GM23338 (cell line): Measurements from ENCODE around the gene PTRH1. TPM values are rescaled to one million over a fixed set of nuclear protein-coding genes. Genes with fewer than 3 reads are reported as not detected.

Source experiments
- ATAC-seq: fragments of 200-7000 bp; cut with Tn5 transposase; 3 replicates; pipeline ENCODE4 v1.9.1; 2020
- DNase-seq: peaks from one replicate; pipeline ENCODE4 v3.0.0-alpha.2; 2015; ENCODE audit warnings: low spot score
- H2AFZ ChIP-seq: fragments of 200-600 bp; sonication (generic); 2 replicates; pipeline ENCODE4 v1.8.0; 2016; ENCODE audit warnings: antibody characterized with exemption, mild to moderate bottlenecking, moderate library complexity
- H3F3A ChIP-seq: fragments of 200-600 bp; sonication (generic); replicated peaks from 2 replicates; pipeline ENCODE4 v1.8.0; 2017; ENCODE audit warnings: antibody characterized with exemption, mixed run types, low read depth
- H3K27ac ChIP-seq: fragments of 200-600 bp; sonication (generic); 2 replicates; pipeline ENCODE4 v1.6.1; 2016; ENCODE audit warnings: low read depth
- H3K27me3 ChIP-seq: fragments of 200-600 bp; sonication (generic); 2 replicates; pipeline ENCODE4 v1.8.0; 2016; ENCODE audit warnings: mild to moderate bottlenecking, mixed run types, moderate library complexity; ENCODE audit not compliant: insufficient read depth
- H3K36me3 ChIP-seq: fragments of 200-600 bp; sonication (generic); 2 replicates; pipeline ENCODE4 v1.8.0; 2016; ENCODE audit warnings: mild to moderate bottlenecking; ENCODE audit not compliant: insufficient read depth
- H3K4me1 ChIP-seq: fragments of 200-600 bp; sonication (generic); 2 replicates; pipeline ENCODE4 v1.8.0; 2016; ENCODE audit warnings: mild to moderate bottlenecking, moderate library complexity; ENCODE audit not compliant: insufficient read depth
- H3K4me2 ChIP-seq: fragments of 200-600 bp; sonication (generic); 2 replicates; pipeline ENCODE4 v1.7.1; 2017; ENCODE audit warnings: mixed run types
- H3K4me3 ChIP-seq: fragments of 200-600 bp; sonication (generic); 2 replicates; pipeline ENCODE4 v1.6.1; 2016; ENCODE audit warnings: mixed run types
- H3K79me2 ChIP-seq: fragments of 200-600 bp; sonication (generic); replicated peaks from 2 replicates; pipeline ENCODE4 v1.8.0; 2017; ENCODE audit warnings: mild to moderate bottlenecking; ENCODE audit not compliant: insufficient read depth
- H3K9me2 ChIP-seq: fragments of 200-600 bp; sonication (generic); 2 replicates; pipeline ENCODE4 v1.8.0; 2017; ENCODE audit not compliant: insufficient read depth
- H4K20me1 ChIP-seq: fragments of 200-600 bp; sonication (generic); replicated peaks from 2 replicates; pipeline ENCODE4 v1.8.0; 2017; ENCODE audit warnings: mild to moderate bottlenecking; ENCODE audit not compliant: insufficient read depth
- H3K27ac Mint-ChIP-seq: 2 replicates; pipeline ENCODE4 v1.8.0; 2020; ENCODE audit warnings: inconsistent platforms, mild to moderate bottlenecking, moderate library complexity, mixed read lengths
- H3K27me3 Mint-ChIP-seq: 3 replicates; pipeline ENCODE4 v1.8.0; 2022; ENCODE audit warnings: low read depth, mild to moderate bottlenecking, moderate library complexity, mixed read lengths, inconsistent platforms; ENCODE audit not compliant: insufficient read depth, poor library complexity
- H3K36me3 Mint-ChIP-seq: 3 replicates; pipeline ENCODE4 v1.8.0; 2021; ENCODE audit warnings: low read depth, mild to moderate bottlenecking, inconsistent platforms, moderate library complexity, mixed read lengths
- H3K4me1 Mint-ChIP-seq: 3 replicates; pipeline ENCODE4 v1.8.0; 2020; ENCODE audit warnings: mild to moderate bottlenecking, inconsistent platforms, mixed read lengths
- H3K4me3 Mint-ChIP-seq: 3 replicates; pipeline ENCODE4 v1.8.0; 2021; ENCODE audit warnings: moderate library complexity, mild to moderate bottlenecking, inconsistent platforms, mixed read lengths
- H3K9me3 Mint-ChIP-seq: 3 replicates; pipeline ENCODE4 v1.8.0; 2020; ENCODE audit warnings: moderate library complexity, mild to moderate bottlenecking, inconsistent platforms, mixed read lengths
- CREB1 ChIP-seq: fragments of 250-450 bp; sonication (Bioruptor Pico); IDR thresholded peaks from 2 replicates; pipeline ENCODE4 v1.5.0; 2020; ENCODE audit warnings: low read depth, mild to moderate bottlenecking, moderate library complexity
- CTCF ChIP-seq, 2 experiments: fragments of 200-600 bp in 1 of 2; sonication (generic) in 1 of 2; conservative IDR thresholded peaks; 2 replicates each; pipeline versions ENCODE4 v1.5.1 to v1.6.1; 2016 to 2017; ENCODE audit warnings: antibody characterized with exemption in 2 of 2, low read depth in 2 of 2, mild to moderate bottlenecking in 2 of 2, moderate library complexity in 1 of 2
- ETS1 ChIP-seq: IDR thresholded peaks from 2 replicates; pipeline ENCODE4 v1.6.1; 2016; ENCODE audit warnings: antibody characterized with exemption
- EZH2 ChIP-seq: fragments of 200-600 bp; sonication (generic); IDR thresholded peaks from one replicate; pipeline ENCODE4 v1.8.0; 2017; ENCODE audit warnings: antibody characterized with exemption, mild to moderate bottlenecking, low read depth; ENCODE audit not compliant: unreplicated experiment
- EZH2phosphoT487 ChIP-seq: fragments of 200-600 bp; sonication (generic); IDR thresholded peaks from one replicate; pipeline ENCODE4 v1.8.1; 2018; ENCODE audit warnings: antibody characterized with exemption; ENCODE audit not compliant: unreplicated experiment
- JUNB ChIP-seq: IDR thresholded peaks from one replicate; pipeline ENCODE4 v1.6.1; 2016; ENCODE audit warnings: antibody characterized with exemption; ENCODE audit not compliant: unreplicated experiment
- NANOG ChIP-seq: IDR thresholded peaks from 2 replicates; pipeline ENCODE4 v1.6.1; 2016; ENCODE audit warnings: antibody characterized with exemption, borderline replicate concordance
- POLR2AphosphoS5 ChIP-seq: IDR thresholded peaks from 2 replicates; pipeline ENCODE4 v1.6.1; 2016; ENCODE audit warnings: antibody characterized with exemption, low read depth
- STAT1 ChIP-seq: IDR thresholded peaks from one replicate; pipeline ENCODE4 v1.6.1; 2016; ENCODE audit warnings: antibody characterized with exemption; ENCODE audit not compliant: unreplicated experiment
- ZNF114 ChIP-seq: fragments of 250-450 bp; sonication (Bioruptor Pico); IDR thresholded peaks from 2 replicates; pipeline ENCODE4 v1.5.0; 2020; ENCODE audit warnings: mild to moderate bottlenecking, moderate library complexity
- ZNF331 ChIP-seq: fragments of 250-450 bp; sonication (Bioruptor Pico); IDR thresholded peaks from 2 replicates; pipeline ENCODE4 v1.5.0; 2020; ENCODE audit warnings: low read depth, mild to moderate bottlenecking, moderate library complexity
- ZNF462 ChIP-seq: fragments of 250-450 bp; sonication (Bioruptor Pico); IDR thresholded peaks from 2 replicates; pipeline ENCODE4 v1.5.0; 2020; ENCODE audit warnings: mild to moderate bottlenecking, moderate library complexity
- polyA plus RNA-seq: library from polyadenylated mRNA; unstranded; fragments of >200 nt; fragmentation: Nextera tagmentation; extraction: Ambion mirVana; gene quantifications from 2 replicates; pipeline ENCODE4 v1.2.1, GENCODE V29; 2016
- total RNA-seq: library from RNA; depleted of rRNA; stranded (reverse); fragments of >200 nt; shearing (Covaris generic); gene quantifications from 2 replicates; pipeline ENCODE4 v1.2.3, GENCODE V29; 2014
- TF ChIP-seq, protein P1 (sequence below): IDR thresholded peaks from one replicate; pipeline ENCODE4 v1.6.1; 2018; ENCODE audit warnings: antibody characterized with exemption; ENCODE audit not compliant: unreplicated experiment

PTRH1 gene
- total and polyA plus RNA-seq, 2 experiments from 2014 or later: 15.1 to 18.6 TPM

GRCh38 chr9:127683723-127684122, 31.7 kb downstream of the PTRH1 start:
- Mint-ChIP-seq H3K27ac (no peak overlapping the region), H3K4me3 (no peak overlapping the region), H3K36me3 (peaks cover 29% of the 10 kb centered on the region), H3K4me1 (no peaks in the 10 kb centered on the region), H3K27me3 (peaks cover 2% of the 10 kb centered on the region), H3K9me3 (no peaks in the 10 kb centered on the region)
- Histone ChIP-seq H3K4me2 (no peak overlapping the region), H3K4me3 (no peak overlapping the region), H3K27ac (no peak overlapping the region), H4K20me1 (no peaks in the 10 kb centered on the region), H3K27me3 (no peaks in the 10 kb centered on the region), H3K36me3 (peaks cover 5% of the 10 kb centered on the region; the same call in 1 of the 2 replicates), H3F3A (no peaks in the 10 kb centered on the region), H3K79me2 (no peaks in the 10 kb centered on the region), H2AFZ (no peak overlapping the region), H3K9me2 (peaks cover 3% of the 10 kb centered on the region; the same call in 1 of the 2 replicates), H3K4me1 (no peaks in the 10 kb centered on the region)
- DNase-seq (no peak), ATAC-seq (no peak)
- TF ChIP-seq JUNB (no peak), POLR2AphosphoS5 (no peak), ZNF331 (CRISPR knock-in tag) (no peak), ZNF114 (CRISPR knock-in tag) (no peak), CREB1 (CRISPR knock-in tag) (no peak), EZH2phosphoT487 (no peak), STAT1 (no peak), NANOG (no peak), ZNF462 (CRISPR knock-in tag) (no peak), ETS1 (no peak), CTCF (conservative IDR thresholded peaks at IDR 0.05; ENCODE audit: low read depth in 2 of 2) (no peak), EZH2 (no peak)
- TF ChIP-seq, protein P1, sequence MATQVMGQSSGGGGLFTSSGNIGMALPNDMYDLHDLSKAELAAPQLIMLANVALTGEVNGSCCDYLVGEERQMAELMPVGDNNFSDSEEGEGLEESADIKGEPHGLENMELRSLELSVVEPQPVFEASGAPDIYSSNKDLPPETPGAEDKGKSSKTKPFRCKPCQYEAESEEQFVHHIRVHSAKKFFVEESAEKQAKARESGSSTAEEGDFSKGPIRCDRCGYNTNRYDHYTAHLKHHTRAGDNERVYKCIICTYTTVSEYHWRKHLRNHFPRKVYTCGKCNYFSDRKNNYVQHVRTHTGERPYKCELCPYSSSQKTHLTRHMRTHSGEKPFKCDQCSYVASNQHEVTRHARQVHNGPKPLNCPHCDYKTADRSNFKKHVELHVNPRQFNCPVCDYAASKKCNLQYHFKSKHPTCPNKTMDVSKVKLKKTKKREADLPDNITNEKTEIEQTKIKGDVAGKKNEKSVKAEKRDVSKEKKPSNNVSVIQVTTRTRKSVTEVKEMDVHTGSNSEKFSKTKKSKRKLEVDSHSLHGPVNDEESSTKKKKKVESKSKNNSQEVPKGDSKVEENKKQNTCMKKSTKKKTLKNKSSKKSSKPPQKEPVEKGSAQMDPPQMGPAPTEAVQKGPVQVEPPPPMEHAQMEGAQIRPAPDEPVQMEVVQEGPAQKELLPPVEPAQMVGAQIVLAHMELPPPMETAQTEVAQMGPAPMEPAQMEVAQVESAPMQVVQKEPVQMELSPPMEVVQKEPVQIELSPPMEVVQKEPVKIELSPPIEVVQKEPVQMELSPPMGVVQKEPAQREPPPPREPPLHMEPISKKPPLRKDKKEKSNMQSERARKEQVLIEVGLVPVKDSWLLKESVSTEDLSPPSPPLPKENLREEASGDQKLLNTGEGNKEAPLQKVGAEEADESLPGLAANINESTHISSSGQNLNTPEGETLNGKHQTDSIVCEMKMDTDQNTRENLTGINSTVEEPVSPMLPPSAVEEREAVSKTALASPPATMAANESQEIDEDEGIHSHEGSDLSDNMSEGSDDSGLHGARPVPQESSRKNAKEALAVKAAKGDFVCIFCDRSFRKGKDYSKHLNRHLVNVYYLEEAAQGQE: no peak
